ENCODE data around the gene TP73.

DNA sequence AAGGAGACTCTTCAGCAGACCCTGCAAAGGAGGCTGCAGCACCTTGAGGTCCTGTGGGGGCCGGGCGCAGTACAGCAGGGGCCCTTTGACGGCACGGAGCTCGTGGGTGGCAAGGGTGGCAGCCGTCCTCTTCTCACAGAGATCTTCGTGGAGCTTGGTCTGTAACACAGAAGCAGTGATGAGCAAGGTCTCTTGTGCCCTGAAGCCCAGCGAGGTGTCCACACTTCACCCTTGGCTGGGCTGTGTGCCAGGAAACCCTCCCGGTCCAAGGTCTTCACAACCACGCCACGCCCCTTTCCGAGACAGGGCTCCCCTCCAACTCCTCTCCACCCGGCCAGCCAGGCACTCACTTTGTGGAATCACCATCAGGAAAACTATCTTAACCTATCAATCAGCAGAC is 132.7 kb downstream of the TP73 start:
- TF ChIP-seq HDGF (IDR thresholded peaks at IDR 0.05; ENCODE audit: borderline replicate concordance) (no peak), NFRKB (IDR thresholded peaks at IDR 0.05) (no peak), SUZ12 (IDR thresholded peaks at IDR 0.05) (no peak), FOXM1 (IDR thresholded peaks at IDR 0.05; ENCODE audit: borderline replicate concordance) (no peak), FOXA1 (IDR thresholded peaks at IDR 0.05) (no peak), ELF4 (IDR thresholded peaks at IDR 0.05) (no peak), ARNT (IDR thresholded peaks at IDR 0.05) (no peak), LEF1 (IDR thresholded peaks at IDR 0.05; ENCODE audit: borderline replicate concordance) (no peak), CTBP1 (IDR thresholded peaks at IDR 0.05; ENCODE audit: borderline replicate concordance) (no peak)

All from HEK293T (cell line).